HUES64 (cell line): ENCODE measurements around the gene PTPN7.

Source experiments
- H3K27ac ChIP-seq: 2 replicates; pipeline ENCODE4 v1.7.0; 2013; ENCODE audit warnings: low read depth, low read length, inconsistent platforms
- H3K27me3 ChIP-seq: 2 replicates; pipeline ENCODE4 v1.6.1; 2013; ENCODE audit warnings: mild to moderate bottlenecking, low read length; ENCODE audit not compliant: insufficient read depth
- H3K36me3 ChIP-seq: 2 replicates; pipeline ENCODE4 v1.6.1; 2013; ENCODE audit warnings: mild to moderate bottlenecking, low read length; ENCODE audit not compliant: insufficient read depth
- H3K4me1 ChIP-seq: 2 replicates; pipeline ENCODE4 v1.6.1; 2013; ENCODE audit warnings: mild to moderate bottlenecking, low read length, moderate library complexity; ENCODE audit not compliant: insufficient read depth
- H3K4me3 ChIP-seq: 2 replicates; pipeline ENCODE4 v1.5.1; 2013; ENCODE audit warnings: mild to moderate bottlenecking, low read length, moderate library complexity
- H3K9ac ChIP-seq: 2 replicates; pipeline ENCODE4 v1.6.1; 2013; ENCODE audit warnings: mild to moderate bottlenecking, low read depth, low read length
- H3K9me3 ChIP-seq: 2 replicates; pipeline ENCODE4 v1.6.1; 2013; ENCODE audit warnings: low read depth, low read length; ENCODE audit not compliant: insufficient read depth
- WGBS: fragments of 150-250, 120-280 bp; methylation state at CpG from one replicate; pipeline ENCODE4 v1.1.7; 2013; ENCODE audit warnings: missing lambda C conversion rate; 5-methylcytosine and 5-hydroxymethylcytosine counted together

The PTPN7 gene

GRCh38 chr1:202154766-202155477, 5.5 kb downstream of the PTPN7 start:
- H3K27me3 ChIP-seq = no peaks in the 10 kb centered on the region
- no peak overlapping the region for H3K27ac ChIP-seq
- peaks cover 10% of the 10 kb centered on the region for H3K4me1 ChIP-seq
- no peaks in the 10 kb centered on the region for H3K9me3 ChIP-seq
- H3K4me3 ChIP-seq = no peak overlapping the region
- H3K9ac ChIP-seq = no peak overlapping the region
- H3K36me3 ChIP-seq = no peaks in the 10 kb centered on the region
- WGBS = 33% methylated on average over 11 of the region's 11 CpGs

- Histone ChIP-seq H3K4me3 (no peak overlapping the region), H3K4me1 (peaks cover 4% of the 10 kb centered on the region), H3K9me3 (no peaks in the 10 kb centered on the region), H3K27me3 (no peaks in the 10 kb centered on the region), H3K27ac (no peak overlapping the region), H3K9ac (no peak overlapping the region), H3K36me3 (no peaks in the 10 kb centered on the region)
- 96% methylated on average over 9 of the region's 10 CpGs for WGBS
Measured at GRCh38 chr1:202154148-202154765, 6.1 kb downstream of the PTPN7 start.

GRCh38 chr1:202153284-202153683, 7.1 kb downstream of the PTPN7 start:
- WGBS = 91% methylated on average over 4 of the region's 4 CpGs
- no peaks in the 10 kb centered on the region for H3K36me3 ChIP-seq

GRCh38 chr1:202152399-202152798, 8.0 kb downstream of the PTPN7 start:
- Histone ChIP-seq H3K36me3 (no peaks in the 10 kb centered on the region), H3K4me3 (no peak overlapping the region), H3K27me3 (no peaks in the 10 kb centered on the region), H3K9me3 (no peaks in the 10 kb centered on the region), H3K9ac (no peak overlapping the region), H3K27ac (no peak overlapping the region), H3K4me1 (peaks cover 4% of the 10 kb centered on the region)
- WGBS = 81% methylated on average over 10 of the region's 10 CpGs

More at GRCh38 chr1:202153284-202153683, 7.1 kb downstream of the PTPN7 start:
- no peaks in the 10 kb centered on the region for H3K9me3 ChIP-seq
- no peaks in the 10 kb centered on the region for H3K27me3 ChIP-seq
- peaks cover 4% of the 10 kb centered on the region for H3K4me1 ChIP-seq
- no peak overlapping the region for H3K4me3 ChIP-seq
- H3K9ac ChIP-seq = no peak overlapping the region
- no peak overlapping the region for H3K27ac ChIP-seq

- Histone ChIP-seq H3K4me1 (peaks cover 4% of the 10 kb centered on the region), H3K36me3 (no peaks in the 10 kb centered on the region), H3K27ac (no peak overlapping the region)
Measured at GRCh38 chr1:202151045-202151444, 9.4 kb downstream of the PTPN7 start.

GRCh38 chr1:202150602-202151001, 9.8 kb downstream of the PTPN7 start:
- H3K36me3 ChIP-seq = no peaks in the 10 kb centered on the region
- no peak overlapping the region for H3K4me3 ChIP-seq
- H3K27me3 ChIP-seq = peaks cover 7% of the 10 kb centered on the region; the same call in 1 of the 2 replicates
- peaks cover 4% of the 10 kb centered on the region for H3K4me1 ChIP-seq
- no peak overlapping the region for H3K27ac ChIP-seq
- 92% methylated on average over 8 of the region's 8 CpGs for WGBS
- no peak overlapping the region for H3K9ac ChIP-seq
- H3K9me3 ChIP-seq = no peaks in the 10 kb centered on the region

More at GRCh38 chr1:202151045-202151444, 9.4 kb downstream of the PTPN7 start:
- H3K9ac ChIP-seq = no peak overlapping the region
- peaks cover 2% of the 10 kb centered on the region; the same call in 1 of the 2 replicates for H3K27me3 ChIP-seq
- H3K9me3 ChIP-seq = no peaks in the 10 kb centered on the region
- WGBS = 94% methylated on average over 2 of the region's 2 CpGs
- no peak overlapping the region for H3K4me3 ChIP-seq

GRCh38 chr1:202150187-202150586, 10.2 kb downstream of the PTPN7 start:
- no peaks in the 10 kb centered on the region for H3K9me3 ChIP-seq
- 93% methylated on average over 9 of the region's 9 CpGs for WGBS
- H3K27ac ChIP-seq = no peak overlapping the region
- no peaks in the 10 kb centered on the region for H3K36me3 ChIP-seq
- H3K27me3 ChIP-seq = peaks cover 11% of the 10 kb centered on the region
- no peak overlapping the region for H3K4me3 ChIP-seq
- peaks cover 4% of the 10 kb centered on the region for H3K4me1 ChIP-seq
- H3K9ac ChIP-seq = no peak overlapping the region

GRCh38 chr1:202149566-202149965, 10.8 kb downstream of the PTPN7 start:
- H3K4me1 ChIP-seq = peaks cover 3% of the 10 kb centered on the region
- no peak overlapping the region for H3K27ac ChIP-seq
- H3K9ac ChIP-seq = no peak overlapping the region
- no peak overlapping the region for H3K4me3 ChIP-seq
- H3K27me3 ChIP-seq = peaks cover 15% of the 10 kb centered on the region
- no peaks in the 10 kb centered on the region for H3K9me3 ChIP-seq
- WGBS = 97% methylated on average over 3 of the region's 4 CpGs
- no peaks in the 10 kb centered on the region for H3K36me3 ChIP-seq

- Histone ChIP-seq H3K4me1 (peaks cover 2% of the 10 kb centered on the region), H3K9ac (no peak overlapping the region), H3K36me3 (no peaks in the 10 kb centered on the region), H3K27me3 (peaks cover 15% of the 10 kb centered on the region), H3K4me3 (no peak overlapping the region), H3K9me3 (no peaks in the 10 kb centered on the region), H3K27ac (no peak overlapping the region)
- WGBS = 92% methylated on average over 4 of the region's 4 CpGs
Measured at GRCh38 chr1:202148391-202148790, 12.0 kb downstream of the PTPN7 start.

GRCh38 chr1:202146993-202147392, 13.4 kb downstream of the PTPN7 start:
- peaks cover 4% of the 10 kb centered on the region; the same call in 1 of the 2 replicates for H3K36me3 ChIP-seq

GRCh38 chr1:202146279-202146678, 14.1 kb downstream of the PTPN7 start:
- Histone ChIP-seq H3K27ac (no peak overlapping the region), H3K27me3 (peaks cover 15% of the 10 kb centered on the region), H3K9ac (no peak overlapping the region), H3K9me3 (no peaks in the 10 kb centered on the region), H3K4me1 (peaks cover 7% of the 10 kb centered on the region), H3K4me3 (no peak overlapping the region), H3K36me3 (peaks cover 4% of the 10 kb centered on the region; the same call in 1 of the 2 replicates)
- 95% methylated on average over 4 of the region's 5 CpGs for WGBS

More at GRCh38 chr1:202146993-202147392, 13.4 kb downstream of the PTPN7 start:
- H3K9me3 ChIP-seq = no peaks in the 10 kb centered on the region
- no peak overlapping the region for H3K27ac ChIP-seq
- no peak overlapping the region for H3K9ac ChIP-seq
- peaks cover 15% of the 10 kb centered on the region for H3K27me3 ChIP-seq
- no peak overlapping the region for H3K4me3 ChIP-seq
- WGBS = 74% methylated on average over 3 of the region's 3 CpGs
- peaks cover 7% of the 10 kb centered on the region for H3K4me1 ChIP-seq
